Spleen (tissue), 7 donors: Measurements from ENCODE around the gene SCGB1A1.

Experiments
- CTCF ChIP-seq, 11 experiments: fragments of 200-600 bp in 7 of 11; fragments of 450-650 bp in 4 of 11; sonication (generic) in 4 of 11; IDR thresholded peaks in 8 of 11; conservative IDR thresholded peaks in 3 of 11; 1 replicate in 7 of 11; 2 replicates in 4 of 11; pipeline versions ENCODE4 v1.4.0 to v1.8.0; 2016 to 2021; ENCODE audit warnings: antibody characterized with exemption in 11 of 11, inconsistent platforms in 4 of 11, mild to moderate bottlenecking in 1 of 11
- POLR2AphosphoS5 ChIP-seq, 3 donors: sonication (generic); formaldehyde crosslinking; IDR thresholded peaks; one replicate each; pipeline ENCODE4 v1.5.1; 2017; ENCODE audit warnings: antibody characterized with exemption in 3 of 3
- donor health status: DM: no; HTN: no; CAD: no; lungs with moderate emphysema.
- donor health status: DM: no; HTN: no; CAD: no.
- donor health status: DM: no; HTN: no; CAD: no.

- TF ChIP-seq CTCF (IDR thresholded peaks at IDR 0.05 in 8 of 11, conservative IDR thresholded peaks at IDR 0.05 in 3 of 11) (no peak), POLR2AphosphoS5 (IDR thresholded peaks at IDR 0.05) (no peak)
Observed at GRCh38 chr11:62435846-62436660, 17.2 kb downstream of the SCGB1A1 start.
